ENCODE results near the gene PTGES2. TPM values are rescaled to one million over a fixed set of nuclear protein-coding genes. Genes with fewer than 3 reads are reported as not detected.
A peak's percentile ranks its signal among the peaks of the same experiment; 100 is the strongest.

The PTGES2 gene
- total RNA-seq, 1 donor from 2014 or later: 44.1 TPM

DNA sequence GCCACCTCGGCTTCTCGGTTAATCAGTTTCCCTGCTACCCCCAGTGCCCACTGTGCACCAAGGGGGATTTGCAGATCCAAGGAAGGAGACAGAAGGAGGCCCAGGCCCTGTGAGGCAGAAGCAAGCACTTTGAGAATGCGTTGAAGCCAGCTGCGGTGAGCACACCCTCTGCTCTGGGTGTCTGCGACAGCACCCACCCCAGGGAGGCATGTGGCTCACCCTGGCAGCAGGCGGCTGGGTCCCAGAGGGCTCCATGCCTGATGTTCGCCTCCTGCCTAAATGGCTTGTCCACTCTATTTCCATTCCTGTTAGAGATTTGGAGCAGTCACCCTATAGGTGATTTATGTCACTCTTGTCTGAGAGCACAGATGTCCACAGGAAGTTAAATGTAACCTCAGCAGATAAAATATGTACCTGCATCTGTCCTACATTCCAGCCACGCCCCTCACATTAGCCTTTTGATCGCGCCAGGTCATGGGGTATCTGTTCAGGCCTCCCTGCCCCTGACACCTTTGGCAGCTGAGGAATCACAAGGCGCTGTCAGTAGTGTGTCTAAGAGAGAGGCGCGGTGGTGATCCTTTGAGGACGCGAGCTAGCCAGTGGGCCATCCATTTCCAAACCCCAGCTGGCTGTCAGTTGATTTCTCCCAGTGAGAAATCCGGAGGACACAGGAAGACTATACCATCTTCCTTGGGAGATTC, 28.1 kb downstream of the PTGES2 start:
- FAIRE-seq (no peak), DNase-seq (ENCODE audit: low read depth) (no peak)
- Mint-ChIP-seq H3K4me3 (ENCODE audit: unreplicated experiment) (peak overlapping the region; percentile 90), H3K9me3 (ENCODE audit: unreplicated experiment) (no peaks in the 10 kb centered on the region), H3K36me3 (ENCODE audit: low read depth, unreplicated experiment) (peaks cover 13% of the 10 kb centered on the region), H3K27me3 (ENCODE audit: low read depth, unreplicated experiment) (no peaks in the 10 kb centered on the region), H3K4me1 (ENCODE audit: low read depth, unreplicated experiment) (peaks cover 37% of the 10 kb centered on the region), H3K27ac (ENCODE audit: unreplicated experiment) (peak overlapping the region; percentile 100)
- Histone ChIP-seq H3K9me3 (ENCODE audit: insufficient read depth, low read depth, low read length) (no peaks in the 10 kb centered on the region), H3K79me2 (ENCODE audit: insufficient read depth, low read length) (peaks cover 72% of the 10 kb centered on the region), H2AFZ (ENCODE audit: low read depth, low read length) (no peak overlapping the region), H3K27ac (ENCODE audit: low read depth, low read length) (peak overlapping the region; percentile 99), H3K4me2 (ENCODE audit: low read length) (peak overlapping the region; percentile 92), H3K4me1 (ENCODE audit: insufficient read depth, low read length) (peaks cover 52% of the 10 kb centered on the region), H3K4me3 (ENCODE audit: insufficient read depth, low read depth, low read length) (peak overlapping the region; percentile 66), H4K20me1 (ENCODE audit: insufficient read depth, low read length) (peaks cover 37% of the 10 kb centered on the region), H3K9ac (ENCODE audit: low read length) (peak overlapping the region; percentile 94), H3K27me3 (ENCODE audit: insufficient read depth, low read length) (no peaks in the 10 kb centered on the region), H3K36me3 (ENCODE audit: insufficient read depth, low read length) (peaks cover 7% of the 10 kb centered on the region)
- TF ChIP-seq, protein P1, sequence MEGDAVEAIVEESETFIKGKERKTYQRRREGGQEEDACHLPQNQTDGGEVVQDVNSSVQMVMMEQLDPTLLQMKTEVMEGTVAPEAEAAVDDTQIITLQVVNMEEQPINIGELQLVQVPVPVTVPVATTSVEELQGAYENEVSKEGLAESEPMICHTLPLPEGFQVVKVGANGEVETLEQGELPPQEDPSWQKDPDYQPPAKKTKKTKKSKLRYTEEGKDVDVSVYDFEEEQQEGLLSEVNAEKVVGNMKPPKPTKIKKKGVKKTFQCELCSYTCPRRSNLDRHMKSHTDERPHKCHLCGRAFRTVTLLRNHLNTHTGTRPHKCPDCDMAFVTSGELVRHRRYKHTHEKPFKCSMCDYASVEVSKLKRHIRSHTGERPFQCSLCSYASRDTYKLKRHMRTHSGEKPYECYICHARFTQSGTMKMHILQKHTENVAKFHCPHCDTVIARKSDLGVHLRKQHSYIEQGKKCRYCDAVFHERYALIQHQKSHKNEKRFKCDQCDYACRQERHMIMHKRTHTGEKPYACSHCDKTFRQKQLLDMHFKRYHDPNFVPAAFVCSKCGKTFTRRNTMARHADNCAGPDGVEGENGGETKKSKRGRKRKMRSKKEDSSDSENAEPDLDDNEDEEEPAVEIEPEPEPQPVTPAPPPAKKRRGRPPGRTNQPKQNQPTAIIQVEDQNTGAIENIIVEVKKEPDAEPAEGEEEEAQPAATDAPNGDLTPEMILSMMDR (IDR thresholded peaks at IDR 0.05; ENCODE audit: insufficient read depth, low read depth, low read length): no peak
- TF ChIP-seq EZH2 (IDR thresholded peaks at IDR 0.05; ENCODE audit: insufficient read depth, low read length): no peak

DNA sequence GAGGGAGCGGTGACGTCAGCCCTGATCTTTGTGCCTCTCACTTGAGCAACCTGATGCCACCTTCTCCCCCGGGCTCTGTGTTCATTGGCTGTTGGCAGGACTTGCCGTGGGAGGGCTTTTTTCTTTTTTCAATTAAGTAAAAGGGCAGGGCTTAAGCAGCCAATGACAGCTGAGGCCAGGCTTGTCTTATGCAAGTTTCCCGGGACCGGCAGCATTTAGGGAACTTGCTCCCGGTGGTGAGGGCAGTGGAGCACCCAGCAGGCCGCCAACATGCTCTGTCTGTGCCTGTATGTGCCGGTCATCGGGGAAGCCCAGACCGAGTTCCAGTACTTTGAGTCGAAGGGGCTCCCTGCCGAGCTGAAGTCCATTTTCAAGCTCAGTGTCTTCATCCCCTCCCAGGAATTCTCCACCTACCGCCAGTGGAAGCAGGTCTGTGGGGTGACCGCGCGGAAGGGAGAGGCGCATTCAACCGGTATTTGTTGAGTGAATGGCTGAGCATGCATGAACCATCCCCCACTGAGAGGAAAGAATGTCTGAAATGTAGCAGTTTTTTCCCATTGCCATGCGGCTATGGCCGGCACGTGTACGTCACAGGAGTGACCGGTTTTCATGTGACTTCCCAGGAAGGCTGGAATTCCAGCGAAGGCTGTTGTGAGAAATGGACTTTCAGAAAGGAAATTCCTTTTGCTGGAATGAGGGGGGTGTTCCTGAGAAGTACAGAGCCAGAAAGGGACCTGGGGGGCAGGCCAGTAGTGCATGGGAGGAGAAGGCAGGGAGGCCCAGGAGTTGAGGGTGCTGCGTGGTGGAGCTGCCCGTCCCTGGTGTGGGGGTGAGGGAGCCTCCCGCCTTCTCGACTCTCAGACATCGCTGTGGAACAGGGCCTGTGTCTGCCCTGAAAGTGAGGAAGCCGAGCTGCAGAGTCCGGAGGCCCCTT, 29.0 kb downstream of the PTGES2 start:
- H3K27me3 ChIP-seq (ENCODE audit: insufficient read depth, low read length): no peaks in the 10 kb centered on the region
- peaks cover 70% of the 10 kb centered on the region for H3K79me2 ChIP-seq (ENCODE audit: insufficient read depth, low read length)
- H4K20me1 ChIP-seq (ENCODE audit: insufficient read depth, low read length): peaks cover 31% of the 10 kb centered on the region
- peaks cover 9% of the 10 kb centered on the region for H3K36me3 Mint-ChIP-seq (ENCODE audit: low read depth, unreplicated experiment)
- H3K36me3 ChIP-seq (ENCODE audit: insufficient read depth, low read length): peaks cover 4% of the 10 kb centered on the region
- H2AFZ ChIP-seq (ENCODE audit: low read depth, low read length): peak overlapping the region; percentile 41
- no peak for TF ChIP-seq EZH2 (IDR thresholded peaks at IDR 0.05; ENCODE audit: insufficient read depth, low read length)
- TF ChIP-seq, protein P1 (IDR thresholded peaks at IDR 0.05; ENCODE audit: insufficient read depth, low read depth, low read length): no peak
- peak overlapping the region; percentile 100 for H3K27ac Mint-ChIP-seq (ENCODE audit: unreplicated experiment)
- no peaks in the 10 kb centered on the region for H3K9me3 Mint-ChIP-seq (ENCODE audit: unreplicated experiment)
- peak overlapping the region; percentile 90 for H3K4me3 Mint-ChIP-seq (ENCODE audit: unreplicated experiment)
- peak overlapping the region; percentile 94 for H3K9ac ChIP-seq (ENCODE audit: low read length)
- DNase-seq (ENCODE audit: low read depth): peak; percentile 98
- no peaks in the 10 kb centered on the region for H3K27me3 Mint-ChIP-seq (ENCODE audit: low read depth, unreplicated experiment)
- H3K4me1 ChIP-seq (ENCODE audit: insufficient read depth, low read length): peaks cover 55% of the 10 kb centered on the region
- no peaks in the 10 kb centered on the region for H3K9me3 ChIP-seq (ENCODE audit: insufficient read depth, low read depth, low read length)
- H3K4me1 Mint-ChIP-seq (ENCODE audit: low read depth, unreplicated experiment): peaks cover 41% of the 10 kb centered on the region
- H3K4me2 ChIP-seq (ENCODE audit: low read length): peak overlapping the region; percentile 92
- peak overlapping the region; percentile 66 for H3K4me3 ChIP-seq (ENCODE audit: insufficient read depth, low read depth, low read length)
- no peak for FAIRE-seq
- peak overlapping the region; percentile 99 for H3K27ac ChIP-seq (ENCODE audit: low read depth, low read length)
